Stimulated activated effector memory CD8-positive, alpha-beta T cell treated with anti-CD3 and anti-CD28 coated beads, Interleukin-12 subunit alpha, Interleukin-12 subunit beta, amount 100 ng/mL, for 72 hours (primary cell): ENCODE results near the gene GNL3.
A peak's percentile ranks its signal among the peaks of the same experiment; 100 is the strongest.
"Not testable (repeated sequence)": the region's sequence is repeated elsewhere in the genome, so short reads cannot be mapped to it uniquely, and the experiment has no call there.

Source experiments
- ATAC-seq: fragments of 150-1000 bp; cut with Tn5 transposase; 2 replicates; pipeline ENCODE4 v1.10.0; 2021
- DNase-seq, 2 donors: peaks; one replicate each; pipeline ENCODE4 v3.0.0; 2021 to 2022; ENCODE audit warnings: low spot score in 2 of 2
- H3K27ac Mint-ChIP-seq: one replicate; pipeline ENCODE4 v1.8.0; 2022; ENCODE audit warnings: mild to moderate bottlenecking, mixed read lengths
- H3K36me3 Mint-ChIP-seq: one replicate; pipeline ENCODE4 v1.8.0; 2022; ENCODE audit warnings: mild to moderate bottlenecking, mixed read lengths
- H3K4me1 Mint-ChIP-seq: one replicate; pipeline ENCODE4 v1.8.0; 2022; ENCODE audit warnings: mixed read lengths
- H3K4me3 Mint-ChIP-seq: one replicate; pipeline ENCODE4 v1.8.0; 2022; ENCODE audit warnings: mild to moderate bottlenecking, mixed read lengths
- H3K9me3 Mint-ChIP-seq: one replicate; pipeline ENCODE4 v1.8.0; 2022; ENCODE audit warnings: mixed read lengths

The GNL3 gene

DNA sequence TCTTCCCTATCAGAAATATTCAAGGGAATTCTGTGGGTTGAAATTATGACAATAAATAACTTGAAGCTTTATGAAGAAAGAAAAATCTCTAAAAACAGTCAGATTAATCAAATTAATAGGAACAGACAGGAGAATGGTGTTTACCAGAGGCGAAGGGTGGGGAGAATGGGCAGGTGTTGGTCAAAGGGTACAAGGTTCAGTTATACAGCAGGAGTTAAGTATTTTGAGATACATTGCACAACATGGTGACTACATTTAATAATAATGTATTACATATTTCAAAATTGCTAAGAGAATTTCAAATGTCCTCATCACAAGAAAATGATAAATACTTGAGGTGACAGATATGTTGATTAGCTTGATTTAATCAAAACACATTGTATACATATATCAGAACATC lies 38.7 kb downstream of the GNL3 start:
- no peak overlapping the region for H3K4me3 Mint-ChIP-seq
- peaks cover 9% of the 10 kb centered on the region for H3K4me1 Mint-ChIP-seq
- H3K9me3 Mint-ChIP-seq = peaks cover 5% of the 10 kb centered on the region
- H3K36me3 Mint-ChIP-seq = no peaks in the 10 kb centered on the region
- H3K27ac Mint-ChIP-seq = no peak overlapping the region
- ATAC-seq (no peak), DNase-seq (no peak)

DNA sequence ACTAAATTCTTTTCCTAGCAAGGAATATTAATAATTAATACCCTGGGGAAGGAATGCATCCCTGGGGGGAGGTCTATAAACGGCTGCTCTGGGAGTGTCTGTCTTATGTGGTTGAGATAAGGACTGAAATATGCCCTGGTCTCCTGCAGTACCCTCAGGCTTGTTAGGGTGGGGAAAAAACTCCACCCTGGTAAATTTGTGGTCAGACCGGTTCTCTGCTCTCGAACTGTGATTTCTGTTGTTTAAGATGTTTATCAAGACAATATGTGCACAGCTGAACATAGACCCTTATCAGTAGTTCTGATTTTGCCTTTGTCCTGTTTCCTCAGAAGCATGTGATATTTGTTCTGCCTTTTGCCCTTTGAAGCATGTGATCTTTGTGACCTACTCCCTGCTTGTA lies 42.9 kb downstream of the GNL3 start:
- not testable (repeated sequence) for H3K27ac Mint-ChIP-seq, H3K4me3 Mint-ChIP-seq, H3K9me3 Mint-ChIP-seq, H3K4me1 Mint-ChIP-seq, DNase-seq, ATAC-seq
- peaks cover 14% of the 10 kb centered on the region for H3K36me3 Mint-ChIP-seq

DNA sequence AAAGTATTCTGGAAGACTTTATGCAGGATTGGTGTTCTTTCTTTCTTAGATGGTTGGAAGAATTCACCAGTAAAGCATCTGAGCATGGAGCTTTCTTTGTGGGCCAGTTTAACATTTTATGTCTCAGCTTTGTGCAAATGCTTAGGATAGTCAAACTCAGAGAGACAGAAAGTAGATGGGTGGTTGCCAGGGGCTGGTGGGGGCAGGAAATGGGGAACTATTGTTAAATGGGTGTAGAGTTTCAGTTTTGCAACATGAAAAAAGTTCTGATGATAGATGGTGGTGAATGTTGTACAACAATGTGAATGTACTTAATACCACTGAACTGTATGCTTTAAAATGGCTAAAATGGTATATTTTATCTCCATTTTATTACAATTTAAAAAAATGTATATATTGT lies 44.8 kb downstream of the GNL3 start:
- Mint-ChIP-seq H3K36me3 (peaks cover 33% of the 10 kb centered on the region), H3K4me1 (no peaks in the 10 kb centered on the region), H3K27ac (no peak overlapping the region), H3K4me3 (no peak overlapping the region), H3K9me3 (peaks cover 3% of the 10 kb centered on the region)
- ATAC-seq (no peak), DNase-seq (no peak)

DNA sequence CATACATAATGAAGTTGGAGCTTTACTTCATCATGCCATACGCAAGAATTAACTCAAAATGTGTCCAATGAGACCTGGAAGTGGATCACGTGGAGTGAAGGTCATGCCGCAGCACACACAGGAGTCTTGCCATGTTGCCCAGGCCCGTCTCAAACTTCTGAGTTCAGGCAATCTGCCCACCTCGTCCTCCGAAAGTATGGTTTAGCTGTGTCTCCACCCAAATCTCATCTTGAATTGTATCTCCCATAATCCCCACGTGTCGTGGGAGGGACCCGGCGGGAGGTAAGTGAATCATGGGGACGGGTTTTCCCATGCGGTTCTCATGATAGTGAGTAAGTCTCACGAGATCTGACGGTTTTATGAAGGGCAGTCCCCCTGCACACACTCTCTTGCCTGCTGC lies 45.8 kb downstream of the GNL3 start:
- peaks cover 40% of the 10 kb centered on the region for H3K36me3 Mint-ChIP-seq

DNA sequence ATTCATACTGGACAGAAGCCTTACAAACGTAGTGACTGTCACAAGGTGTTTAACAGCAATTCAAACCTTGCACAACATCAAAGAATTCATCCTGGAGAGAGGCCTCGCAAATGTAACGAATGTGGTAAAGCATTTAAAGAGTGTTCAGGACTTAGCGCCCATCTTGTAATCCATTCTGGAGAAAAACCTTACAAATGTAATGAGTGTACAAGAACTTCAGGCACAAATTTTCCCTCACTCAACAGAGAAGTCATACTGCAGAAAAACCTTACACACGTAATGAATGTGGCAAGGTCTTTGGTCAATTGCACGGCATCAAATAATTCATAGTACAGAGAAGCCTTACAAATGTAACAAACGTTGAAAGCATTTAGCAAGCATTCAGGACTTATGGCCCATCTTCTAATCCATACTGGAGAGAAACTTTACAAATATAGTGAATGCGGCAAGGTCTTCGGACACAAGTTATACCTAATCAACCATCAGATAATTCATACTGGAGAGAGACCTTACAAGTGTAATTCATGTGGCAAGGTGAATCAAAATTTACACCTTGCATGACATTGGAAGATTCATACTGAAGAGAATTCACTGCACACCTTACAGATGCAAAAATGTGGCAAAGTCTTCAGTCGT lies 47.5 kb downstream of the GNL3 start:
- peaks cover 3% of the 10 kb centered on the region for H3K9me3 Mint-ChIP-seq
- H3K4me3 Mint-ChIP-seq = no peak overlapping the region
- H3K4me1 Mint-ChIP-seq = no peaks in the 10 kb centered on the region
- no peak for DNase-seq
- ATAC-seq = no peak
- peaks cover 58% of the 10 kb centered on the region for H3K36me3 Mint-ChIP-seq
- no peak overlapping the region for H3K27ac Mint-ChIP-seq

More for the DNA sequence above, 45.8 kb downstream of the GNL3 start:
- ATAC-seq (no peak), DNase-seq (no peak)
- H3K27ac Mint-ChIP-seq = no peak overlapping the region
- no peak overlapping the region for H3K4me3 Mint-ChIP-seq
- peaks cover 3% of the 10 kb centered on the region for H3K9me3 Mint-ChIP-seq
- no peaks in the 10 kb centered on the region for H3K4me1 Mint-ChIP-seq

DNA sequence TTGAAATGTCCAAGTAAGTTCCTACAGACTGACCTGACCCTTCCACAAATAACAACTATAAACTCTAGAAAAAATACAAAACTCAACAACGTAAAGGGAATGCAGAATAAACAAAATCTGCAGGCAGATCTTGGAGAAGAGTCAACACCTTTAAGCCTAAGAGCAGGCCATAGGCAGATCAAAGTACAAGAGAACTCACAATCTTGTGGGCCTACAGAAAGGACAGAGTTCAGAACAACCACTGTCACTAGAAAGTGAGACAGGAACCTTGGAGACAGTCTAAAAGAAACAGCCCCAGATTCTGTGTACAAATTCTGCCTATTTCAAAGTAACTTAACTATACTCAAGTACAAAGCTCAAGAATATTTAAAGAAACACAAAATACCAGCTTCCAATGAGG lies 53.9 kb downstream of the GNL3 start:
- Mint-ChIP-seq H3K4me3 (no peak overlapping the region), H3K27ac (no peak overlapping the region), H3K36me3 (peaks cover 97% of the 10 kb centered on the region), H3K9me3 (no peaks in the 10 kb centered on the region), H3K4me1 (no peaks in the 10 kb centered on the region)
- ATAC-seq (no peak), DNase-seq (no peak)

DNA sequence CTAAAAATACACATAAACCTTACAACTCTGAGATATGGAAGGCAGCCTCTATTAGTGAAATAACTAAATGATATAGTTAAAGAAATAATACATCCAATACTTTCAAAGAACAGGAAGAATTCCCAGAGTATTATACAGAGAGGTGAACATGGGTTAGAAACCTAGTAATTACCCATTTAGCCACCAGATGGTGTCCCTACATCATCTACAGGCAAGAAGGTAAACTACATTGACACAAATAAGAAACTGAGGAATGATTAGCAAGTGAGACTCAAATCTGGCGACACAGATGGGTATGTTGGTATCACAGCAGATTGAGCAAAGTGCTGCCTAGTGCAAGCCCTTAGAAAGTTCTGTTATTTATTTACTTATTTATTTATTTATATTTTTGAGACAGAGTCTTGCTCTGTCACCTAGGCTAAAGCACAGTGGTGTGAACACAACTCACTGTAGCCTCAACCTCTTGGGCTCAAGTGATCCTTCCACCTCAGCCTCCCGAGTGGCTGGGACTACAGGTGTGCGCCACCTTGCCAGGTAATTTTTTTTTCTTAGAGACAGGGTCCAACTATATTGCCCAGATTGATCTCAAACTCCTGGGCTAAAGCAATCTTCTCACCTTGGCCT lies 56.7 kb downstream of the GNL3 start:
- no peak for ATAC-seq
- Mint-ChIP-seq H3K27ac (peak overlapping the region; percentile 10), H3K36me3 (peaks cover 99% of the 10 kb centered on the region)

DNA sequence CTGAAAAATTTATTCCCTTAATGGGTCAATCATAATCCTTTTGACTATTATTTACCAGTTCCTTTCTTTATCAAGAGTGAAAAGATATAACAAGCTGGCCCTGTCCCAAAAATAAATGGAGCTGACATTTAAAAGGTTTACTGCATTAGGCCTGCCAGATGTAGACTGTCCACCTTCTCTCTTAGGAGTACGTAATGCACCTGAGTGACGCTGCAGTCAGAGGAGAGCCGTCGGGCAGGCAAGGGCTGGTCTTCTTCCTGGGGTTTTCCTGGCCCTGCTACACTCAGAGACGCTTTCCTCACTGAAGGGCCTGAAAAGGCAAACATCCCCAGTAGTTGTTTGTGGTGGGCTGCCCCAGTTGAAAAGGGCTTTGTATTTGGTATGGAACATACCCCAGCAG lies 57.3 kb downstream of the GNL3 start:
- H3K27ac Mint-ChIP-seq = no peak overlapping the region
- ATAC-seq = no peak
- no peaks in the 10 kb centered on the region for H3K4me1 Mint-ChIP-seq
- H3K4me3 Mint-ChIP-seq = no peak overlapping the region
- DNase-seq = no peak
- H3K36me3 Mint-ChIP-seq = peaks cover 99% of the 10 kb centered on the region
- no peaks in the 10 kb centered on the region for H3K9me3 Mint-ChIP-seq

More for the DNA sequence above, 56.7 kb downstream of the GNL3 start:
- DNase-seq = no peak
- Mint-ChIP-seq H3K9me3 (no peaks in the 10 kb centered on the region), H3K4me1 (no peaks in the 10 kb centered on the region), H3K4me3 (no peak overlapping the region)

DNA sequence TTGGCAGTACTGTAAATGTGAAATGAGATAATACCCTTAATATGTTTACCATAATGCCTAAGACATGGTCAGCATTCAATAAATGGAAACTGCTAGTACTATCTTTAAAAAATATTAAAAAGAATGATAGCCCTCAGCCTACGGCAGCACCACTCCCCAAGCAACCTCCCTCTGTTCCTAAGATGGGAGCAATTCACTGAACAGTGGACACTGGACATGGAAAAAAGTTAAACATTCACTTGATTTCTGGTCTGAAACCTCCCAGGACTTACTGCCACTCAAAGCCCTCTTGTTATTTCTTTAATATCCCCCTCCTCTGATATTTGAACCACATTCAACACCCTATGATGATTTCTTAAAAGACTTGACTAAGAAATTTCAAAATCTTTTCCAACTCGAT lies 57.9 kb downstream of the GNL3 start:
- H3K27ac Mint-ChIP-seq = no peak overlapping the region
- H3K9me3 Mint-ChIP-seq = no peaks in the 10 kb centered on the region
- no peak overlapping the region for H3K4me3 Mint-ChIP-seq
- no peak for ATAC-seq
- H3K4me1 Mint-ChIP-seq = no peaks in the 10 kb centered on the region
- DNase-seq = no peak
- H3K36me3 Mint-ChIP-seq = peaks cover 99% of the 10 kb centered on the region
